Upper lobe of left lung (tissue), 6 donors: ENCODE data around the gene DYNC2H1. TPM values are rescaled to one million over a fixed set of nuclear protein-coding genes. Genes with fewer than 3 reads are reported as not detected.

ENCODE experiments used
- ATAC-seq, 2 donors: fragments of 200-7000 bp; cut with Tn5 transposase; one replicate each; pipeline ENCODE4 v1.9.1; 2022; ENCODE audit warnings: mild to moderate bottlenecking in 2 of 2, moderate library complexity in 2 of 2; ENCODE audit not compliant: low FRiP score in 2 of 2
- DNase-seq, 2 donors: peaks; one replicate each; pipeline ENCODE4 v3.0.0-alpha.2; 2019 to 2020
- H3K27ac ChIP-seq, 4 donors: fragments of 200-600 bp; sonication (generic); one replicate each; pipeline ENCODE4 v1.5.1; 2016 to 2019
- H3K27me3 ChIP-seq, 4 donors: fragments of 200-600 bp; sonication (generic); one replicate each; pipeline ENCODE4 v1.5.1; 2017 to 2019
- H3K36me3 ChIP-seq, 4 donors: fragments of 200-600 bp; sonication (generic); one replicate each; pipeline ENCODE4 v1.5.1; 2016 to 2019
- H3K4me1 ChIP-seq, 4 donors: fragments of 200-600 bp; sonication (generic); one replicate each; pipeline ENCODE4 v1.5.1; 2018 to 2019
- H3K4me3 ChIP-seq, 4 donors: fragments of 200-600 bp; sonication (generic); one replicate each; pipeline ENCODE4 v1.5.1; 2017 to 2019; ENCODE audit warnings: mild to moderate bottlenecking in 2 of 4, moderate library complexity in 1 of 4
- H3K9me3 ChIP-seq, 4 donors: fragments of 200-600 bp; sonication (generic); one replicate each; pipeline ENCODE4 v1.5.1; 2018 to 2019
- EP300 ChIP-seq, 4 donors: sonication (generic); formaldehyde crosslinking; IDR thresholded peaks; one replicate each; pipeline ENCODE4 v1.5.1; 2017; ENCODE audit warnings: antibody characterized with exemption in 4 of 4, control low read depth in 2 of 4
- POLR2A ChIP-seq, 4 donors: fragments of 450-650 bp; IDR thresholded peaks; one replicate each; pipeline ENCODE4 v1.5.1; 2016 to 2017; ENCODE audit warnings: antibody characterized with exemption in 4 of 4, mild to moderate bottlenecking in 2 of 4
- POLR2AphosphoS5 ChIP-seq, 2 donors: sonication (generic); formaldehyde crosslinking; IDR thresholded peaks; one replicate each; pipeline ENCODE4 v1.5.1; 2017; ENCODE audit warnings: antibody characterized with exemption in 2 of 2
- WGBS, 2 donors: methylation state at CpG; one replicate each; pipeline ENCODE4 v1.1.5; 2017 to 2018; 5-methylcytosine and 5-hydroxymethylcytosine counted together
- small RNA-seq, 4 donors: library from RNA; depleted of rRNA; stranded (forward); fragments of <200 nt; gene quantifications; one replicate each; pipeline ENCODE3, GENCODE V24; 2016
- total RNA-seq, 6 donors: library from RNA; depleted of rRNA in 4 of 6; stranded (reverse); fragments of >200 nt in 4 of 6; gene quantifications; one replicate each; pipeline versions ENCODE4 v1.1.0 to v1.2.1, GENCODE V29; 2016 to 2021
- TF ChIP-seq, protein P1 (sequence below), 6 experiments: fragments of 450-650 bp in 4 of 6; fragments of 200-600 bp in 2 of 6; sonication (generic) in 2 of 6; IDR thresholded peaks; one replicate each; pipeline ENCODE4 v1.5.1; 2016 to 2019; ENCODE audit warnings: antibody characterized with exemption in 6 of 6
- donor health status: DM: no; HTN: no; CAD: no; lungs with moderate emphysema.
- donor health status: DM: no; HTN: yes; CAD: no; lungs with severe emphysema.

DYNC2H1 gene
- total RNA-seq, 6 donors from 2014 or later, result 11.1 to 62.4 (median 23.2) TPM

DNA sequence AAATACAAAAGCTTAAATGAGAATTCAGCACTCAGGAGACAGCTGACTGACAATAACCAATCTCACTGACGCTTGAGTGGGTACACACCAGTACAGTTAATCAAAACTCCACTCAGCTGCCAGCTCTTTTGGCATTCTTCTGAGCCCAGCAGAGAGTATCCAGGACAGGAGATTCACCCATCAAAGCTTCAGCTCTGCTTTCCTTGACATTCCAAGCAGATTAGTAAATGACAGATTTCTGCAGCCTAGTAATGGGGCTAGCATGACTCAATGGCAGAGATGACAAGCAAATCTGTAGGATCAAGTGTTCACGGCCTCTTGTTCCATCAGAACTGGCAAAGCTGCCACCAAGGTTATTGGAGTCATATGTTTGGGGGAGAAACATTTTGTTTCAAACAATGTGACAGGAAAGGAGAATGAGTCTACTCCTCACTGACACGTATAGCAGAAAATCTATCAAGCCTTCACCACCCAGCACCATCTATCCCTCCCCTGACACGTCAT lies 420.0 kb downstream of the DYNC2H1 start:
- WGBS, 2 donors, result 72 to 78% methylated on average over 4 of the region's 4 CpGs
- Histone ChIP-seq H3K4me3 (no peak overlapping the region), H3K27me3 (no peaks in the 10 kb centered on the region), H3K4me1 (no peaks in the 10 kb centered on the region), H3K36me3 (no peaks in the 10 kb centered on the region), H3K27ac (no peak overlapping the region), H3K9me3 (no peaks in the 10 kb centered on the region)
- TF ChIP-seq EP300 (IDR thresholded peaks at IDR 0.05) (no peak), POLR2AphosphoS5 (IDR thresholded peaks at IDR 0.05) (no peak), POLR2A (IDR thresholded peaks at IDR 0.05) (no peak)
- TF ChIP-seq, protein P1, sequence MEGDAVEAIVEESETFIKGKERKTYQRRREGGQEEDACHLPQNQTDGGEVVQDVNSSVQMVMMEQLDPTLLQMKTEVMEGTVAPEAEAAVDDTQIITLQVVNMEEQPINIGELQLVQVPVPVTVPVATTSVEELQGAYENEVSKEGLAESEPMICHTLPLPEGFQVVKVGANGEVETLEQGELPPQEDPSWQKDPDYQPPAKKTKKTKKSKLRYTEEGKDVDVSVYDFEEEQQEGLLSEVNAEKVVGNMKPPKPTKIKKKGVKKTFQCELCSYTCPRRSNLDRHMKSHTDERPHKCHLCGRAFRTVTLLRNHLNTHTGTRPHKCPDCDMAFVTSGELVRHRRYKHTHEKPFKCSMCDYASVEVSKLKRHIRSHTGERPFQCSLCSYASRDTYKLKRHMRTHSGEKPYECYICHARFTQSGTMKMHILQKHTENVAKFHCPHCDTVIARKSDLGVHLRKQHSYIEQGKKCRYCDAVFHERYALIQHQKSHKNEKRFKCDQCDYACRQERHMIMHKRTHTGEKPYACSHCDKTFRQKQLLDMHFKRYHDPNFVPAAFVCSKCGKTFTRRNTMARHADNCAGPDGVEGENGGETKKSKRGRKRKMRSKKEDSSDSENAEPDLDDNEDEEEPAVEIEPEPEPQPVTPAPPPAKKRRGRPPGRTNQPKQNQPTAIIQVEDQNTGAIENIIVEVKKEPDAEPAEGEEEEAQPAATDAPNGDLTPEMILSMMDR (IDR thresholded peaks at IDR 0.05), result no peak
- DNase-seq (no peak), ATAC-seq (no peak)

Small RNAs within 50 kb of the gene (small RNA-seq; reads per million reads assigned to genes)
- 0 reads per million in 4 donors for gene AP003461.1

Other genes with a start within 250 kb of the DYNC2H1 start
- gene MMP12, start 234.4 kb upstream of the DYNC2H1 start, total RNA-seq, result under 1 TPM in 1 of 6 donors, not detected in 5; 0.29 TPM
- under 1 TPM in 2 of 6 donors, not detected in 4; 0.54 to 0.59 TPM for gene MMP13, start 153.7 kb upstream of the DYNC2H1 start, total RNA-seq
- gene DCUN1D5, start 17.3 kb upstream of the DYNC2H1 start, total RNA-seq, result 10 to 100 TPM; 18.2 to 92.8 (median 43.9) TPM